Psoas muscle (tissue), 8 donors: Measurements from ENCODE around the gene C1orf216. TPM values are rescaled to one million over a fixed set of nuclear protein-coding genes. Genes with fewer than 3 reads are reported as not detected.
"Not testable (repeated sequence)": the region's sequence is repeated elsewhere in the genome, so short reads cannot be mapped to it uniquely, and the experiment has no call there.

Experiments
- ATAC-seq, 4 donors: fragments of 200-7000 bp; cut with Tn5 transposase; one replicate each; pipeline ENCODE4 v1.9.1; 2020; ENCODE audit warnings: moderate library complexity in 3 of 4, mild to moderate bottlenecking in 2 of 4
- DNase-seq, 2 donors: peaks; one replicate each; pipeline ENCODE4 v3.0.0-alpha.2; 2020
- H3K27ac ChIP-seq: fragments of 200-600 bp; one replicate; pipeline ENCODE4 v1.8.0; 2022
- H3K27me3 ChIP-seq, 3 donors: fragments of 200-600 bp in 1 of 3; one replicate each; pipeline versions ENCODE4 v1.6.1 to v1.8.0; 2013 to 2022; ENCODE audit warnings: low read length in 2 of 3, mild to moderate bottlenecking in 2 of 3, moderate library complexity in 1 of 3; ENCODE audit not compliant: insufficient read depth in 3 of 3
- H3K36me3 ChIP-seq, 2 donors: fragments of 200-600 bp in 1 of 2; one replicate each; pipeline versions ENCODE4 v1.6.1 to v1.8.0; 2013 to 2022; ENCODE audit warnings: low read depth in 1 of 2, mild to moderate bottlenecking in 1 of 2, moderate library complexity in 1 of 2; ENCODE audit not compliant: insufficient read depth in 1 of 2
- H3K4me1 ChIP-seq: fragments of 200-600 bp; one replicate; pipeline ENCODE4 v1.8.0; 2022
- H3K4me3 ChIP-seq: fragments of 200-600 bp; one replicate; pipeline ENCODE4 v1.8.0; 2022; ENCODE audit warnings: mild to moderate bottlenecking
- H3K9me3 ChIP-seq: fragments of 200-600 bp; one replicate; pipeline ENCODE4 v1.8.0; 2022
- WGBS, 3 donors: extraction: QIAGEN DNeasy Blood & Tissue Kit; methylation state at CpG; one replicate each; pipeline versions ENCODE4 v1.1.6 to v1.1.7; 2013; 5-methylcytosine and 5-hydroxymethylcytosine counted together
- intact Hi-C, 2 donors: fragments of 100-400 bp; cut with DNase I; formaldehyde crosslinking; loops; one replicate each; pipeline versions ENCODE4 v1.11.0 to v1.14.2; 2022
- polyA plus RNA-seq, 3 donors: library from polyadenylated mRNA; stranded (reverse); fragments of 200-250 nt; gene quantifications; one replicate each; pipeline ENCODE4 v1.2.3, GENCODE V29; 2013
- total RNA-seq, 4 donors: library from RNA; stranded (reverse); fragmentation: NEBNext Ultra II Directional in 2 of 4; extraction: Animal tissue kit (Norgen Biotek cat#: 25700) in 2 of 4; gene quantifications; one replicate each; pipeline versions ENCODE4 v1.2.1 to v1.2.4, GENCODE V29; 2021 to 2023
- TF ChIP-seq, protein P1 (sequence below): fragments of 200-600 bp; IDR thresholded peaks from one replicate; pipeline ENCODE4 v1.8.0; 2022; ENCODE audit warnings: antibody characterized with exemption
- donor health status: healthy with polysubstance abuse.
- donor health status: DM: no; HTN: no; CAD: no; lungs with moderate emphysema.
- donor health status: Bipolar disorder and iron deficiency.
- donor health status: healthy.
- donor health status: DM: yes; HTN: yes; CAD: no.
- donor health status: DM: no; HTN: no; CAD: no.
- donor health status: DM: no; HTN: no; CAD: no.
- donor health status: DM: yes; HTN: yes; CAD: no.

Gene C1orf216
- total and polyA plus RNA-seq, 7 donors: 8.8 to 24.2 (median 15.5) TPM

DNA sequence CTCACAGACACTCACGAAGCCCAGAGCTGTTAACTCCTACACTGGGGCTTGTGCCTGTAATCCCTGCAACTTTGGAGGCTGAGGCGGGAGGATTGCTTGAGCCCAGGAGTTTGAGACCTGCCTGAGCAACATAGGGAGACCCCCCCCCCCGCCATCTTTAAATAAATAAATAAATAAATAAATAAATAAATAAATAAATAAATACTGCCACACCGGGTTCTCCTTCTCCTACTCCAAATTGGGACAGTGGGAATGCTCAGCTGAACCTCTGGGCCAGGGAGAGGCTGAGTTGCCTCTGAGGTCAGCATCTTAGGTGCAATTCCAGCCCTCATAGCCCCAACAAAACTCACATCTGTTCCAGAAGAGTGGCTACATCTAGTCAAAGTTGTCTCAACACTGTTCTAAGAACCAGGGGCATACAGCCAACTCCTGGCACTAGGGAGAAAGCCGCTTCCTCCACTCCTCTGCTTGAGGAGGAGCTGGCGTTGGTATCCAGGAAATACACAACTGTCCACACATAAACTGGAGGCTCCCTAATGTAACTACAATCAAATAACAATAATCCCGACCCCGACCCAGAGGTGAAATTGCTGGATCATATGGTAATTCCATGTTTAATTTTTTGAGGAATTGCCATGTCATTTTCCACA, 27.0 kb downstream of the C1orf216 start:
- DNase-seq: no peak
- H3K4me3 ChIP-seq: no peak overlapping the region
- WGBS, 3 donors: 48 to 55% (median 50%) methylated on average over 8 of the region's 8 CpGs
- H3K9me3 ChIP-seq: no peaks in the 10 kb centered on the region
- H3K27me3 ChIP-seq: peaks cover 0 to 39% (median 2%) of the 10 kb centered on the region in 3 donors
- no peaks in the 10 kb centered on the region for H3K36me3 ChIP-seq
- TF ChIP-seq, protein P1, sequence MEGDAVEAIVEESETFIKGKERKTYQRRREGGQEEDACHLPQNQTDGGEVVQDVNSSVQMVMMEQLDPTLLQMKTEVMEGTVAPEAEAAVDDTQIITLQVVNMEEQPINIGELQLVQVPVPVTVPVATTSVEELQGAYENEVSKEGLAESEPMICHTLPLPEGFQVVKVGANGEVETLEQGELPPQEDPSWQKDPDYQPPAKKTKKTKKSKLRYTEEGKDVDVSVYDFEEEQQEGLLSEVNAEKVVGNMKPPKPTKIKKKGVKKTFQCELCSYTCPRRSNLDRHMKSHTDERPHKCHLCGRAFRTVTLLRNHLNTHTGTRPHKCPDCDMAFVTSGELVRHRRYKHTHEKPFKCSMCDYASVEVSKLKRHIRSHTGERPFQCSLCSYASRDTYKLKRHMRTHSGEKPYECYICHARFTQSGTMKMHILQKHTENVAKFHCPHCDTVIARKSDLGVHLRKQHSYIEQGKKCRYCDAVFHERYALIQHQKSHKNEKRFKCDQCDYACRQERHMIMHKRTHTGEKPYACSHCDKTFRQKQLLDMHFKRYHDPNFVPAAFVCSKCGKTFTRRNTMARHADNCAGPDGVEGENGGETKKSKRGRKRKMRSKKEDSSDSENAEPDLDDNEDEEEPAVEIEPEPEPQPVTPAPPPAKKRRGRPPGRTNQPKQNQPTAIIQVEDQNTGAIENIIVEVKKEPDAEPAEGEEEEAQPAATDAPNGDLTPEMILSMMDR: no peak
- H3K27ac ChIP-seq: no peak overlapping the region
- no peaks in the 10 kb centered on the region for H3K4me1 ChIP-seq
- no peak for ATAC-seq
- intact Hi-C loops: no loop called here

DNA sequence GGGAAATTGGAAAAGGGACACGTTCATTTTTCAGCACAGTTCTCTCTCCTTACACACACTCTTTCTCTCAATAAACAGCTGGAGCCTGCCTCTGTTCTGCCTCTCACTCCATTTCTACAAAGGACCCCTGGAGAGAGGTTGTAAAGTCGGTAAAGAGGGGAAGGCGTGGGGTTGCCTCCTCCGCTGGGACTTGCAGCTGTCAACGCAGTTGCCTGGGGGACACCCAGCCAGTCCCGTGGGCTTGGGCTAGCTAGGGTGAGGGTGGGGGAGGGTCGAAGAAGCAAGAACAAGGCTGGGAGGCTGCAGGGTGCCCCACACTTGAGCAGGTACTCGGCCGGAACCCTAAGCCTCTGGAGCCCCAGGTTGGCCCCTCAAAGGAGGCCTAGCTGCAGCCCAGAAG, 27.6 kb downstream of the C1orf216 start:
- TF ChIP-seq, protein P1: no peak
- Histone ChIP-seq H3K4me3 (no peak overlapping the region), H3K9me3 (no peaks in the 10 kb centered on the region), H3K36me3 (no peaks in the 10 kb centered on the region), H3K27ac (no peak overlapping the region), H3K27me3 (peaks cover 0 to 39% (median 2%) of the 10 kb centered on the region in 3 donors), H3K4me1 (no peaks in the 10 kb centered on the region)
- intact Hi-C loops: no loop called here
- 28 to 42% (median 37%) methylated on average over 9 of the region's 9 CpGs for WGBS, 3 donors
- DNase-seq (no peak), ATAC-seq (no peak)

DNA sequence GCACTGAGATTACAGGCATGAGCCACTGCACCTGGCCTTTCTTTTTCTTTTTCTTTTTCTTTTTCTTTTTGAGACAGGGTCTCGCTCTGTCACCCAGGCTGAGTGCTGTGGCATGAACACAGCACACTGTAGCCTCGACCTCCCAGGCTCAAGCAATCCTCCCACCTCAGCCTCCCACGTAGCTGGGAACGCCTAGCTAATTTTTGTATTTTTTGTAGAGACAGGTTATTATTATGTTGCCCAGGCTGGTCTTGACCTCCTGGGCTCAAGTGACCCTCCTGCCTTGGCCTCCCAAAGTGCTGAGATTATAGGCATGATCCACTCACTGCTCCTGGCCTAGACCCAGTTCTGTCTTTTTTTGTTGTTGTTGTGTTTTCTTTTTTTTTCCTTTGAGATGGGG, 28.6 kb downstream of the C1orf216 start:
- H3K27ac ChIP-seq, H3K4me3 ChIP-seq, H3K4me1 ChIP-seq, ATAC-seq, DNase-seq, H3K36me3 ChIP-seq, H3K9me3 ChIP-seq, intact Hi-C loops: not testable (repeated sequence)
- 91 to 93% (median 92%) methylated on average over 4 of the region's 4 CpGs for WGBS, 3 donors
- H3K27me3 ChIP-seq: peaks cover 0 to 40% (median 2%) of the 10 kb centered on the region in 3 donors

DNA sequence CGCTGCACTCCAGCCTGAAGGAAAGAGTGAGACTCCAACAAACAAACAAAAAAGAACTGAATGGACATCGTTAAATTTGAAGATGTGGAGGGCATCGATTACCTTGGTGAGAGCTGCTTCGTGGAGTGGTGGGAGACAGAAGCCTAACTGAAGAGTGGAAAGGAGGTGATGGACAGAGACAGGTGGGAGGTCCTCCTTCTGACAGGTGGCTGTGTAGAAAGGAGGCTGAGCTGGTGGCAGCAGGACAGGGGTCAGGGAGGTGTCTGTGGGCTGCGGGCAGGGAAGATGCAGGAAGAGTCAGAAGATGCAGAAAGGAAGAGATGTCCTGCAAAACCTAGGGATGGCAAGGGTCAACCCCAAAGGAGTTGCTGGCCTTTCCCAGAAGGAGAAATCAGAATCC, 30.5 kb downstream of the C1orf216 start:
- H3K36me3 ChIP-seq: no peaks in the 10 kb centered on the region
- no peak overlapping the region for H3K27ac ChIP-seq
- no peak for DNase-seq
- no peak for ATAC-seq
- no peaks in the 10 kb centered on the region for H3K4me1 ChIP-seq
- no peaks in the 10 kb centered on the region for H3K9me3 ChIP-seq
- WGBS, 3 donors: 71 to 82% (median 72%) methylated on average over 5 of the region's 5 CpGs
- intact Hi-C loops: no loop called here
- TF ChIP-seq, protein P1: no peak
- peaks cover 0 to 37% (median 2%) of the 10 kb centered on the region in 3 donors for H3K27me3 ChIP-seq
- no peak overlapping the region for H3K4me3 ChIP-seq

DNA sequence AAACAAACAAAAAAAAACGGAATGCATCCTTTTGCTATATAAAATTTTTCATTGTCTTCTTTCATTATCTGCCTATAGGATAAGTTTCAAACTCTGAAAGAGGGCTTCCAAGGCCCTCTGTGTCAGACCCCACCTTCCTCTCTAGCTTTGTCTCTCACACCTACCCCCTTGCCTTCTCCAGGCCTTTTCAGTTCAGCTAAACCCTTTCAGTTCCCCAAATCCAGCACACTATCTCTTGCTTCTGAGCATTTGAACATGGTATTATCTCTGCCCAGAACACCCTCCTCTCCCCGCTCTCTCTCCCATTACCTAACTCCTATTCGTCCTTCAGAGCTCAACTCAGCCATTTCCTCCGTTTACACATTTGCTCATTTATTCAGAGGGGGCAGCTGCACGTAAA, 35.7 kb downstream of the C1orf216 start:
- TF ChIP-seq, protein P1: no peak
- no peak overlapping the region for H3K27ac ChIP-seq
- DNase-seq: no peak
- WGBS, 3 donors: 48 to 52% (median 50%) methylated on average over 5 of the region's 5 CpGs
- H3K9me3 ChIP-seq: no peaks in the 10 kb centered on the region
- peaks cover 0 to 18% (median 0%) of the 10 kb centered on the region in 3 donors for H3K27me3 ChIP-seq
- no peak for ATAC-seq
- H3K4me3 ChIP-seq: no peak overlapping the region
- no peaks in the 10 kb centered on the region for H3K4me1 ChIP-seq
- H3K36me3 ChIP-seq: no peaks in the 10 kb centered on the region
- intact Hi-C loops: no loop called here
